GM19397 (cell line): ENCODE results near the gene UBQLNL.

Experiments
- ATAC-seq: cut with Tn5 transposase; IDR thresholded peaks from one replicate; pipeline ENCODE4 v1.9.1; 2021; ENCODE audit warnings: mild to moderate bottlenecking, moderate library complexity; ENCODE audit not compliant: unreplicated experiment

The UBQLNL gene, protein sequence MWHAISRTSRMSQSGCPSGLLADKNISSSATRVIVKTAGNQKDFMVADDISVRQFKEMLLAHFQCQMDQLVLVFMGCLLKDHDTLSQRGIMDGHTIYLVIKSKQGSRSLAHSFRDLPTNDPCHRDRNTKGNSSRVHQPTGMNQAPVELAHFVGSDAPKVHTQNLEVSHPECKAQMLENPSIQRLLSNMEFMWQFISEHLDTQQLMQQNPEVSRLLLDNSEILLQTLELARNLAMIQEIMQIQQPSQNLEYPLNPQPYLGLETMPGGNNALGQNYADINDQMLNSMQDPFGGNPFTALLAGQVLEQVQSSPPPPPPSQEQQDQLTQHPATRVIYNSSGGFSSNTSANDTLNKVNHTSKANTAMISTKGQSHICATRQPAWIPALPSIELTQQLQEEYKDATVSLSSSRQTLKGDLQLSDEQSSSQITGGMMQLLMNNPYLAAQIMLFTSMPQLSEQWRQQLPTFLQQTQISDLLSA

DNA sequence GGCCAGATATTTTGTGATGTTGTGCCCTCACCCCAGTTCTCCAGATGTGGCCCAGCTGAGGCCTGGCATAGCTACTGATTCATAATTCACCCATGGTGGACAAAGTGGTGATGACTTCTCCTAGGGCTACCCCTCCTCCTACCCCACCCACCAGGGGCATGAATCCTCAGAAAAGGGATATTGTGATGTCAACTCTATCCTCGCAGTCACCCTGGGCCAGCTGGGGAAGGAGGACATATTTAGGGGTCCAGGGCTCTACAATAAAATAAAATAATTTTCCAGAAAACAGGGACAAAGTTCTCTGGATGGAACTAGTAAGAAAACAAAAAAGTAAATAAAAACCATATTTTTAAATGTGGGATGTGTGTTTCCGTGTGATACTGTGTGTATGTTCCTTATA, at the start of gene UBQLNL:
Gene UBQLNL, minus strand, starts transcription at position 101 of the 400 bp plus-strand sequence. CDS start 258 bp downstream, outside the sequence.
- no peak for ATAC-seq

DNA sequence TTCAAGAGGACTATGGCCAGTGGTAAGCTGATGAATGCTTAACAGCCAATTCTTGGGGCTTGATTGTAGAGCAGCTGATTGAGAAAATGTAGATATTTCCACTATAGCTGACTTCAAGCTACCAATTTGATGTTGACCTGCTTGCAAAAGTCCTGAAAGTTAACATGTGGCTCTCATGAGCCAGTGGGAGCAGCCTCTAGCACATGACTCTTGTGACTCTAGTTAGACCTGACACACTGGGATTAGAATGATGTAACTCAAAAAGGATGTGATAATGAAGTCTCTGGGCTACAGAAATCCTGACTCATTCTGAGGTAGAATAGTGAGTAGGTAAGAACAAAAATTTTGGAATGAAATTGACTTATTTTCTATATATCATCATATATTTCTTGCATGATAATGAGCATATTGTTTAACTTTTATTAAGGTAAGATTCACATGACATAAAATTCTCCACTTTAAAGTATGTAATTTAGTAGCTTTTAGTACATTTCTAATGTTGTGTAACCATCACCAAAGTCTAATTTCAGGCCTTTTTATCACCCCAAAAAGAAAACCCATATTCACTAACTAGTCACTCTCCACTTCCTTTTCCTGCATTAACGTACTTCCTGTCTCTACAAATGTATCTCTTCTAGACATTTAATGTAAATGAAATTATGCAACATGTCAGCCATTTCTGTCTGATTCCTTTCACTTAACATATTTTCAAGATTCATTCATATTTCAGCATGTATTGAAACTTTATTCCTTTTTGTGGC, 47.9 kb upstream of the UBQLNL start:
- no peak for ATAC-seq

DNA sequence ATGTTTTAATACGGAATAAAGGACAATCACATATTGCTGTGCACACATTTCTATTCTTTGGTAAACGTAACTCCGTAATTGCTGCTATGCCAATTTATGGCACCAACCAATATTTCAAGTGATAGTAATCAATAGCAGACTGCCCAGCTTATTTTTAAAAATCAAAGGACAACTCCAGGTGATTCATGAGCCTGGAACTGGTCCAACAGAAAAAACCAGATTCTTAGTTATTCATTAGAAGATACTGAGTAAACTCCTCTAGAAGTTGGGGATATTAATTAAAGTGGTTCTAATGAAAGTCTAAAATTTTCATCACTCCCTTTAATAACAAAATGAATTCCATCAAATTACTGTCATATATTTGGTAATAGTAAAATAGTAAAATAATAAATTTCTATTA, 41.3 kb upstream of the UBQLNL start:
- ATAC-seq, result no peak

DNA sequence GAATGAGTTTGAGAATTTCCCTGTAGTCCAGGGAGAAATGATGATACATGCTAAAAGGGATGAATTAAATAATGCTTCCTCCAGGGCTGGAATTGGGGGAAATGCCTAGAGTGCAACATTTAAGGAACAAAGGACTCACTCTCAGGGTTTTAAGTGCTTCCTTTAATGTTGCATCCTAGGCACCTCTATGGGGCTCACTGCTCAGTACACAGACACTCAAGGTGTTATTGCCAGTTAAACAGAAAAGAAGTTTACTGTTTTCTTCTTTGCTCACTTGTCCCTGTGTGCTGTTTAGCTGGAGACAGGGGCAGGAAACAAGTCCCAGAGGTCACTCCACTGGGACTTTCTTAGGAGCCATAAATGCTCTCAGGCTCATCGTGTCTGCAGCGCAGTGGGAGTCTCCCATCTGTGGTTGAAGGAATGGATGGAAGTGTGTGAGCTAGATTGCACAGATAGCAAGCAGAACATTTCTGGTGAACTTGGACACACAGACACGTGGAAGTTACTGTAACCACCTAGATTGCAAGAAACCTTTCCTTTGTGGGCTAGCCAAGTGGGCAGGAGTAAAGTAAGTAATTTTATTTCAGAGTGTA, 40.2 kb upstream of the UBQLNL start:
- ATAC-seq, result no peak

DNA sequence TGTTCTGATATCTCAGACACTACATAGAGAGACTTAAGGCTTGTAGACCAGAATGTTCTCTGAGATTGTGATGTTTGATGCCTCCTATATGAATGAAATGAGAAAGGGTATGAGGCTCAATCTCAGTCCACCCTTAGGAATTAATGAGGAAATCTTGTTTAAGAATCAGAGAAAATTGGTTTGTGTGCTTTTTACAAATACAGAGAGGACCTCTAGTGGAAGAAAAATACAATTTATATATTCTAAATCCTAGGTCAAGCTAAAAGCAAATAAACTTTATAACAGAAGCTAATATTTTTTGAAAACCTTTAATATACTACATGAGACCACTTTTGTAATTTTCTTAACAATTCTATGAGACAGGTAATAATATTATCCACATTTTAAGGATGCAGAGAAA, 36.8 kb upstream of the UBQLNL start:
- ATAC-seq, result no peak

DNA sequence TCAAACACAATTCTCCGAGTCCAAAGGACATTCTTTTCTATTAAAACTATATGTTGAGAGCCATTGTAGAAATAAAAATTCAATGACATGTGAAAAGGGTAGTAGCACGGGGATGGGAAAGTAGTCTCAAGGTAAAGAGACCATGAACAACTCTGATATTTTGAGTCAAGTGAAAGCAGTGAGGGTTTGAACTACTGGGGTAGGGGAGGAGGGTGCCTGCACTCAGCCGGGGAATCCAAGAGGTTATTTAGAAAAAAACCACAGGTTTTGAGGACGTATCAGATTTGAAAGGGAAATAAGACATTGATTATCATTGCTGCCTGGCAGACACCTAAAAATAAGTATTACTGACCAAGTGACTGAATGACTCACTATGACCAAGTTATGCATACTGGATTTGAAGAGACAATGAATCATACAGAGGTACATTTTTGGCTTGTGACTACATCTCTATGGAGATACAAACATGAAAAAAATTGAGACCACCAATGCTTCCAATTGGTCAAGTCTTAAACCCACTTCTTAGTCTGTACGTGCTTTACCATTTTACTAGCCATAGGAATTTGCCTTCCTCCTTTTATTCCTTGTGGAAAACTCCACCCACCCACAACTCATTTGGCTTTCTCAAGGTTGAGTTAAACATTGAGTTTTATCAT, 34.1 kb upstream of the UBQLNL start:
- no peak for ATAC-seq

DNA sequence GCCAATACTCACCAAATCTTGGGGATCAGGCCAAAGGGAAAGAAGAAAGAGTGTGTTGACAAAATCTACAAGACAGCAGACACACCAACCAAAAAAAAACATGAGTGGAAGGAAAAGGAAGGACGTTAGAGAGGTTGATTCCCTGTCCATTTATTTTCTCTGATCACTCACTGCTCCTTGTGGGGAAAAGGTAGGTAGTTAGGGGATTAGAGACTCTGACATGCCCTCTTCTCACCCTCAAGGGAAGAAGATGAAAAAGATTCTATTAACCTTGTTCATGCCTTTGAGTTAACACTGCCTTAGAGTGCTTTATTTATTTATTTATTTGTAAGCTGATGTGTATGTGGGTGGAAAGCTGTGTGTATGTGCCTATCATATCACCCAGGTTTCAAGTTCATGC, 31.9 kb upstream of the UBQLNL start, which contains the start of gene OR52H1:
Gene OR52H1, minus strand, starts transcription at position 101 of the 400 bp plus-strand sequence. CDS start 3,035 bp downstream, outside the sequence.
- peak; percentile 6 for ATAC-seq

DNA sequence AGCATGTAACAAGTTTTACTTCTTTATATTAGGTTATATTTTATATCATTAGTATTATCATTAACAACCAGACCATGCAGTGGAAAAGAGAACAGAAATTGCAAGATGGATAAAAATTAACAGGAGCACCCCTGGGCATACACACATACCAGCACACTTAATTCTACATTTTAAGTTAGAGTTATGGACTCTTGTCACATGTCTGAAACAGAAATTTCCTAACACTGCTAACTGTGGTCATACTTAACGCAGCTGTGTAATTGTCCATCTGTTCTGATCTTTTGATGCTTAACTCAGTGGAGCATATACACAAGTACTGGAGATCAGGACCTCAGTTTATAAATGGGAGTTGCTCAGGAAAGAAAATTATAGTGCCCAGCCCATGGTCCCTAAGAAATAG, 31.5 kb upstream of the UBQLNL start:
- ATAC-seq, result peak; percentile 70

DNA sequence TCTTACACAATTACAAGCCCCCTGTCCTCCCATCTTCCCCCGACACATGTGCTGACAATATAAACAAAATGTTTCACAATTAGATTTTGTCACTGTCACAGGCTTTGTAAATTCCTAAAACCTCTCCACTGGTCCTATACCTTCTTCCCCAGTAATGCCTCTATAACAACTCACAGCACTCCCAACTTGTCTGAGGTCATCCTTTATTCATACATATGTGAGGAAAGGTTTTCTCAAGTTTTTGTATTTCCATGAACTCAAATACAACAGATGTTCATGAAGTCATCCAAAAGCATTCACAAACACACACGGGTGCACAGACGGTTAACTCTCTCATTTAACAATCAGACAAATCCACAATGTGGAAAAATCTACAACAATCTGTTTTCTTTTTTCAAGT, 30.0 kb upstream of the UBQLNL start:
- ATAC-seq, result no peak

DNA sequence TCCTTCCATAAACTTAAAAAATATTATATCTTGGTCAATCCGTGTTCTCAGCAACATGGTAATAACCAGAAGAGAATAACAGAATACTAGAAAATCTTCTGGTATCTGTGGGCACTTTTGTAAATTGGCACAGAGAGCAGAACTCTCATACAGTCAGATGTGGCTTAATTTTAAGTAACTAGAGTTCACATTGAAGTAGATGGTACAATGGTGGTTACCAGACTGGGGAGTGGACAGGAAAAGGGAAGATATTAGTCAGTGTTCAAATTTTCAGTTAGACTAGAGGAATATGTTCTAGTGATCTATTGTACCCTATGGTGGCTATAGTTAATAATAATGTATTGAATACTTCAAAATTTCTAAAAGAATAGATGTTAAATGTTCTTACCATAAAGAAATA, 24.9 kb upstream of the UBQLNL start:
- ATAC-seq, result no peak

DNA sequence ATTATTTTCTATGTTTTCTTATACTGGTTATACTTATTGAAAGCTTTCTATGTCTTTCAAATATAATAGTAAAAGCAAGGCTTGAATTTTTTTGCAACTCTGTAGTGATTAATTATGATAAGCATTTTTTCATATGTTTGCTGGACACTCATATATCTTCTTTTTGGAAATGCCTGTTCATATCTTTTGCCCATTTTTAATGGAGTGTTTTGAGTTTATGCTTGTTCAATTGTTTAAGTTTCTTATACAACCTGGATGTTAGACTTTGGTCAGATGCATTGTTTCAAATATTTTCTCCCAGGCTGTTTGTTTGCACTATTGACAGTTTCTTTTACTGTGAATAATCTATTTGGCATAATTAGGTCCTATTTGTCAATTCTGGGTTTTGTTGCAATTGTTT, 20.0 kb upstream of the UBQLNL start:
- ATAC-seq, result no peak

DNA sequence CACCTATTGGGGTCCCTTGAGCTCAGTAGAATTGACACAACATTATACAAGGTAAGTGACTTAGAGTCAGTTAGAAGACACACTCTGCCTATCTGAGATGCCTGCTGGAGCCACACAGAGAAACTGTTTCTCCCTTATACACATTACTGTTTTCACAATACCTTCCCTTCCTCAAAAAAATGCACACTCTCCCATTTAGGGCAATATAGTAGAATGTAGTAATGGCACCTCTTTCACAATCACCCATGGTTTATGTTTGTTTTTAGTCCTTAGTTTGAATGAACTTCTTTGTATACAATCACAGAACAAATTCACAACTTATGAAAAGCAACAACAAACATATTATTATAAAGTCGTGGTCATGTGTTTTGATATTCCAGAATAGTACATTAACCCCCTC, 17.5 kb upstream of the UBQLNL start:
- ATAC-seq, result no peak

DNA sequence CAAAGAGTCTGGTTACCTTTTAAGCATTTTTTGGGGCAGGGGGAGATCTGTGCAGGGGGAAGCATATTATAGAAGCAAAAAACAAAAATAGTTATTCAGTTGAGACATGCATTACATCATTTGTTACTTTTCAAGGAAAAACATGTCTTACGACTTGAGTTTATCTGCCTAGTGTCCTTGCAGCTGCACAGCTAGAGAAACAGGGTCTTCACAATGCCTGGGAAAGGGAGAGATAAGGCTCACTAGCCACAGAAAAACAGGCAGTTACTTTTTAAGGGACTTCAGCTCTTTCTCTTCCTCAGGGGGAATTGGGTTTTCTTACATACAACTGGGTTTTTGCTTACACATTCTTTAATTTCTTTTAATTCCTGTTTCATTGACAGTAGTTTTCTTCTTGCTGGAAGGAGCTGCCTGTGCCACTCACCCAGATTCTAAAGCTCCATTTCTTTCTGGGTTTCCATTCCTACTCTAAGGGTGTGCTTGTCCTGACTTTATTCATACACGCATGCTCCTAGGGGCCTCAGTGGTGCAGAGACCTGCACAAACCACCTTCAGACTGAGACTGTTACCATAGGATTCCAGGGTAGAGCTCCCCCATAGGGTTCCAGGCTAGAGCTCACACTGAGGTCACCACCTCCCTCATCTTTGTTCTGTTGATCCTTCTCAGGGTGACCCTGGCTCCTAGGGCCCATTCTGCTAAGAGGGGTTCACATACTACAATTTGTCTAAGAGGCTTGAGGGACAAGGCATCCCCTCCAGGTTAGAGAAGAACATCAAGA, 14.7 kb upstream of the UBQLNL start:
- ATAC-seq, result no peak

DNA sequence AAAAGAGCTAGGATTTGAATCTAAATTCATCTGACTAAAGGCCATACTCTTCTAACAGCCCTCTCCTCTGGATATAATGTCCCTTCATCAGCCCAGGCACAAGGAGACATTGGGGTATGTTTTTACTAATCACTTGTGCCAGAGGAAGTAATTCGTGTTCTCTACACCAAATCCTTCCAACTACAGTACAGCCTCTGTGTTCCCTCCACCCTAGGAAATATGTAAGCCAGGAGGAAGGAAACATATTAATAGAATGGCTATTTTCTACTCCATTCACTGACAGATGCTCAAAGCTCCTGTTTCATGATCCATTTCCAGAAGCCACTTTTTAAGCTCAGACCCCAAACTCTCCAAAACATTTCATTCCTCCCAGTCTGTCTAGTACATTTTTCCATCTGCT, 12.0 kb upstream of the UBQLNL start:
- no peak for ATAC-seq

DNA sequence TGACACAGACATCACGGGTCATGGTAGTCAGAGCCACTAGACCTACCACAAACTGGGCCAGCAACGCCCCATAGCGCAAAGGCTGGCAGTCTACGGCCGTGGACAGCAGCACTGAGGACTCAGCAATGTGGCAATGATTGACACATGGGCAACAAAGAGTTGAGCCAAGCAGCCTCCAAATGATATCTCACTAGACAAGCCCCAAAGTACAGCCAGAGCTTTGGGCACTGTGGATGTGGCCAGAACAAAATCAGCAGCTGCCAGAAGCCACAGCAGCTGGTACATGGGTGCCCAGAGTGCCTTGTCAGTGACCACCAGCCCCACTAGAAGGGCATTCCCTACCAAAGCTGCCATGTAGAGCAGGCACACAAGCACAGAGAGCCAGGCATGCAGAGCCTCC, 11.2 kb upstream of the UBQLNL start:
- no peak for ATAC-seq

DNA sequence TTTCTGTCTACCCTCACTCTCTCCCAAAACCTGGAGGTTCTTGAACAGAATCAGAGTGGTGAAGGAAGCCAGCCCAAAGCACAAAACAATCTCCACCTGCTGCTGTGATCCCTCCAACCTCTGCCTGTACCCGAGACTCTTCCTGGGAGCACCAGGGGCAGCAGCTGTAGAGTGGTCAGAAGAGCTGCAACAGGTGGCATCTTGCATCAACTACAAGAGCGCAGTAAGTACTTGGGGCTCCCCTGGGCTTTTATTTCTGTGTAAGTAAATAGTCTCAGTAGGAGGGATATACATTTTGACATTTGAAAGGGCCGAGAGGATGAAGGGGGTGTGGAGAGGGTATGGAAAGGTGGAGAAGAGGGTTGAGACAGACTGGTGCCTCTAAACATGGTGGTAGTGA, 8.3 kb upstream of the UBQLNL start:
- ATAC-seq, result no peak

DNA sequence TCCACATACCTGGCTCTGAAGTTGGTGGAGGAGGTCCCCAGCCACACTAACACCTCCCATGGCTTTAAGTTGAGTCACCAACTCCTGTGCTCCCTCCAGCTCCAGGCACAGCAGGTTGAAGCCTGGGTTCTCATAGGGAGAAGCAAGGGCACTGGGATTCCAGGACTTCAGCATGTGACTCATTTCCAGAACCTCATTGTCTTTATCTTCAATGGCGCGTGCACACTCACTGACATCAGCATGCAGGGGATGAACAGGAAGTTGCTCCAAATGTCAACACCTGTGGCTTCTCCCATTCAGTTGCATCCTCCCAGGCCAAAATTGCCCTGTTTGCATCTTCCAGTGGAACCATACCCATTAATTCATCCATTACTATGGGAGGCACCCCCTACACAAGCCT, 5.8 kb upstream of the UBQLNL start:
- no peak for ATAC-seq

DNA sequence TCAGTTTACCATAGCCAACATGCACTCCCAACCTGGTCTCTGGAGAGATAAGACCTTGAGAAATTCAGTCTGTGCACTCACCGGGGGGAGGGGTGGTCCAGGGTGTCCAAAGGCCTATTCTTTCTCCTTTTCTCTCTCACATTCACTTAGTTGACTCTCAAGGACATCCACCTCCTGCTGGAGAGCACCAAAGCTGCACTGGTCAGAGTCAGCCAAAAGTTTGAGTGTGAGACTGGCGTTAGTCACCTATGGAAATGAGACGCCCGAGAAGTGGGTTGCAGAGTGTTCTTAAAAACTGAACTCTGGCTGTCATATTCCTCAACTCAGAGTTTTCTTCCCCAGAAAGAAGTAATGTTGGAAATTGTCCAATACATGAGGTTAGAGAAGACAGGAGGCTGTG, 5.0 kb upstream of the UBQLNL start:
- no peak for ATAC-seq

DNA sequence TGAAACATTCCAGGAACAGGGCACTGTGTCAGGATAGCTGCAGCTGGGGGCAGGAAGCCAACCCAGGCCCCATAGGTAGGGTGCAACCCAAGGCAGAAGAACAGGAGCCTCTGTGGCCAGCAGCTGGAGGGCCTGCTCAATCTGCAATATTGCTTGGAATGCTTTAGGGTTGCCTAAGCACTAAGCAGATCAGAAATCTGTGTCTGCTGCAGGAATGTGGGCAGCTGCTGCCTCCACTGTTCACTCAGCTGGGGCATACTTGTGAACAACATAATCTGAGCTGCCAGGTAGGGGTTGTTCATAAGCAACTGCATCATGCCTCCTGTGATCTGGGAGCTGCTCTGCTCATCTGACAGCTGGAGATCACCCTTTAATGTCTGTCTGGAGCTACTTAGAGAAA, 1.7 kb downstream of the UBQLNL start:
- ATAC-seq, result no peak

DNA sequence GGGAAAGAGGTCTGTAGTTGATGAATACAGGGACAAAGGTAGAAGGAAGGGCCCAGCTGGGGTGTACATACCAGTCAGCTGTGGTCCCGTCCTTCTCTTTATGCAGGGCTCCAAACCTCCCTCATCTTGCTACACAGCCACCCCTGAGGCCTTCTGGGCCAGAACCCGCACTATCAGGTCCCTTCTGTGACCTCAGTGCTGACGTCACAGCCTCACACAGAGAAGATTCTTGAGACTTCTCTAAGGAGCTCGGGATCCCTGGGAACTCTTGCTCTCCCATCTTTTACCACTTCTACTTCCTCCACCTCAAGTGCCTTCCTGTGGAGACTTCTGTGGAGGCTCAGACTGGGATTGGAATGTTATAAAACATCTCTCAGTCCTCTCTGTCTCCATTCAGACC, 6.7 kb downstream of the UBQLNL start, which contains the start of gene UBQLN3:
Gene UBQLN3, minus strand, starts transcription at position 155 of the 400 bp plus-strand sequence. CDS start 399 bp downstream, outside the sequence.
- ATAC-seq, result no peak
